ENCODE data around the gene ZSWIM6.
"Not testable (repeated sequence)": the region's sequence is repeated elsewhere in the genome, so short reads cannot be mapped to it uniquely, and the experiment has no call there.

Gene ZSWIM6

DNA sequence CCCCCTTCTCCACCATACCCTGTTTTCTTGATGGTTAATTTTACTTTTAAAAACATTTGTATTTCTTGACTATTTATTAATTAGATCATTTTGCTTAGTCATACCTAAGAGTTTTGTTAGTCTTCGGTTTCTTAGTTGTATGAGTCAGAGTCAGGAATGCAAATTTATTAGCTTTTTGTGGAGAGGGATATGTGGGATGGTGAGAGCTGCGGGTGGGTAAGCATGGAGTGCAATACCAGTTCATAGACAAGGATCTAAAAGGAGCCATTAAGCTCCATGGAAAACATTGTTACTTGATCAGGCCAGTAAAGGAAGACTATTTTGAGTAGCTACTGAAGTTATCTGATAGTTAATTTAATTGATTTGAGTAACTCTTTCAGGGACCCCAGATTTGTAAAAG, 77.5 kb downstream of the ZSWIM6 start:
- DNase-seq: no peak

DNA sequence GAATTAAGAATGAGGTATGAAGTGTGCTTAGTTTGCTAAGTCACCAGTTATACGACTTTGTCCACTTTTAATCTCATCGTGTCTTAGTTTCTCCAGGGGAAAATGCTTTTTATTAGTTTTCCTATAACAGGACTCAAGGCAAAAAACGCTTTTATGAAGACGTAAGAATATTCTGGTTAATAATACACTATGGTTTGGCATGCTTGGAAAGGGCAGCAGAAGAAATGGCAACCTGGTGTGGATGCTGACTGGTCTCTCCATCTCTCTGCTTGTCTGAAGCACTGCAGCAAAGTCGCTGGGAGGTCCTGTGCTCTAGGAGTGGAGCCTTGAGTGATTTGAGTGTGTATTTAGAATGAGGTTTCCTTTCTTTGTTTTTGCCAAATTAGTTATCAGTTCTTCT, 78.8 kb downstream of the ZSWIM6 start:
- DNase-seq: no peak

- DNase-seq: no peak
Observed at GRCh38 chr5:61412361-61412760, 80.3 kb downstream of the ZSWIM6 start.

GRCh38 chr5:61413205-61413604, 81.1 kb downstream of the ZSWIM6 start:
- not testable (repeated sequence) for DNase-seq

GRCh38 chr5:61414806-61415205, 82.7 kb downstream of the ZSWIM6 start:
- DNase-seq: no peak

DNA sequence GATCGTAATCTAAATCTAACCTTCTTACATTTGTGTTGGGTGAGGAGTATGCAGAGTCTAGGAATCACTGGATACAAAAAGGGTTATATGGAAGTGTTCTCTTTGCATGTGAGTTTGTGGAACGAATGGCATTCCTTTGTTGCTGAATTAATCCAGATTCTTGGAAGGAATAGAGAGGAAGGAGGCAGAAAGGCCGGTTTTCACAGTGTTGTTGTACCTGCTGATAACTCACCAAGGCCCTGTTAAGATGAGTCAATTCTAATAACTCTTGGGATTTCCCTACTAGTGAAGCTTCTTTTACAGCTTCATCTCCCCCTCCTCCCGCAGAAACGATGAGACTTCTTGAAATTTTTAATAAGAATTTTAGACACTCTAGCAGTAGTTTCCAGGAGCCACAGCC, 84.0 kb downstream of the ZSWIM6 start:
- DNase-seq: no peak

- no peak for DNase-seq
Observed at GRCh38 chr5:61416420-61416819, 84.4 kb downstream of the ZSWIM6 start.

GRCh38 chr5:61417340-61417739, 85.3 kb downstream of the ZSWIM6 start:
- DNase-seq: no peak

DNA sequence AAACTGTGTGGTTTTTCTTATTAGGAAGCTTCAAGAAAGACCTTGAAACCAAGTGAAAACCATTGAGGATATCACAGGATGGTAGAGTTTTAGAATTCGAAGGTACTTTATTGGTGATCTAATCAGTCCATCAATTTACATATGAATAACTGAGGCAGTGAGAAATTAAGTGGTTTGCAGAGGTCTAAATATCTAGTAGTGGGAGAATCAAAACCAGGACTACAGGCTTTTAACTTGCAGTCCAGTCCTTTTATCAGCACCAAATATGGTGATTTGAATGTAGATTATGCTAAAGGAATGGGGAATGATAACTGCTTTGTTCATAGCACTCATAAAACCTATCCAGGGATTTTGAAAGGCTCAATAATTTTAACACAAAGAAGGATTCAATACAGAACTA, 85.8 kb downstream of the ZSWIM6 start:
- DNase-seq: no peak

- DNase-seq: no peak
Observed at GRCh38 chr5:61419106-61419505, 87.0 kb downstream of the ZSWIM6 start.

- DNase-seq: no peak
Observed at GRCh38 chr5:61420016-61420415, 88.0 kb downstream of the ZSWIM6 start.

- DNase-seq: not testable (repeated sequence)
Observed at GRCh38 chr5:61421262-61421661, 89.2 kb downstream of the ZSWIM6 start.

DNA sequence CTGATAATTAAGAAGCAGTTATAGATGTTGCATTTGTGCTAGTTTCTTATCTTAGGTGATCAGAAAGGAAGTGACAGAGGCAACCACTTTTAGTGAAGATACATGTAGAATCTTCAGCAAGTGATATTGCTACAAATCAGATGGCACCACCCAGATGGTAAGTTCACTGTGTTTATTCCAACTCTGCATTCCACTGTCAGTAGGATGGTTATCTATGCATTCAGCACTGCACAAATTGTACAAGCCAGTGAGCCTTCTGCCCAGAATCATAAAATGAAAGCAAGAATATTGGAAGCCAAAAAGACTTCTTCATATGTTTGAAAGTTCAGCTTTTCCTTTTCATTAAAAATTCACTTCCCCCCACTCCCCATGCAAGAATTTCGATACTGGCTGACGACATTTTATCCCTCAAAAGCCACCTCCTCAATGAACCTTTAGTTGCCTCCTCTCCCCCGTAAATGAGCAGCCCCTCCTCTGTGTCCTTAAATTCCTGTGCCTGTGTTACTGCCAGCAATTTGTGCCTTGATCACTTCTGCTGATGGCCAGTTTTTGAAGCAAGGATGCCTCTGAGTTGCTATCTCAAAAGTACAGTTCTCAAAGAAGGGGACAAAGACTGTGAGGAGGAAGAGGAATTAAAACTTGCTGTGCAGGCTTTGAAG, 91.6 kb downstream of the ZSWIM6 start:
- DNase-seq: no peak

DNA sequence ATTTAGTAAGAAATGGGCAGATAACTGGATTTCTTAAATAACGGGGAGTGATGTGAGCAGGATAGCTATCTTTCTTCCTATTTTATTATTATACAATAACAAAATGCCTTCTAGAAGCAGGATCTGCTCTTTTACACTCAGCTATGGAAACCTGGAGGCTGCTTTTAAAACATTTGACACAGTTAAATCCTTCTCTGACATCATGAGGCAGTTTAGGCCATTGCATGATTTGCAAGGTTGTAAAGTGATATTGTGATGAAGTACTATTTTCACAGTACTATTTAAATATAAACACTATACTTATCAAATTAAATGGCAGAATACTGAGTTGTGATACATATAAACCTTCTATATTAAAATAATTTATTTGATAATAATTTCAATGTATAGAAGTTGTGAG, 93.9 kb downstream of the ZSWIM6 start:
- DNase-seq: no peak

DNA sequence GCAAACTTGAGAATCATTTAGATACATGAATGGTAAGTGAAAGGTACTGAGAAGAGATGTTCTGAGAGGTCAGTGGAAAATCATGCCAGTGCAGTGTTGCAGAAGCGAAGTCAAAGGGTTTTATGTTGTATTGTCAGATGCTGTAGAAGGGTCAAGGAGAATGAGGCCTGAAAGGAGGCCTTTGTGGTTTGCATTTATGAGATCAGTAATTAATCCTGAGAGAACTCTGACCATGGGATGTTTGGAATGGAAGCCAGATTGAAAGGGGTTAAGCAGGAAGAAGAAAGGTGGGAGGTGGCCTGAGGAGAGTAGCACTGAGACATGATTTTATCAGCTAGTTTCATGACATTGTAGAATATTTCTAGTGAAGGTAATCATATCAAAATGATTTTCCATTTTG, 97.8 kb downstream of the ZSWIM6 start:
- no peak for DNase-seq

- DNase-seq: no peak
Observed at GRCh38 chr5:61431923-61432620, 100.0 kb downstream of the ZSWIM6 start.

- no peak for DNase-seq
Observed at GRCh38 chr5:61435368-61435767, 103.3 kb downstream of the ZSWIM6 start.

DNA sequence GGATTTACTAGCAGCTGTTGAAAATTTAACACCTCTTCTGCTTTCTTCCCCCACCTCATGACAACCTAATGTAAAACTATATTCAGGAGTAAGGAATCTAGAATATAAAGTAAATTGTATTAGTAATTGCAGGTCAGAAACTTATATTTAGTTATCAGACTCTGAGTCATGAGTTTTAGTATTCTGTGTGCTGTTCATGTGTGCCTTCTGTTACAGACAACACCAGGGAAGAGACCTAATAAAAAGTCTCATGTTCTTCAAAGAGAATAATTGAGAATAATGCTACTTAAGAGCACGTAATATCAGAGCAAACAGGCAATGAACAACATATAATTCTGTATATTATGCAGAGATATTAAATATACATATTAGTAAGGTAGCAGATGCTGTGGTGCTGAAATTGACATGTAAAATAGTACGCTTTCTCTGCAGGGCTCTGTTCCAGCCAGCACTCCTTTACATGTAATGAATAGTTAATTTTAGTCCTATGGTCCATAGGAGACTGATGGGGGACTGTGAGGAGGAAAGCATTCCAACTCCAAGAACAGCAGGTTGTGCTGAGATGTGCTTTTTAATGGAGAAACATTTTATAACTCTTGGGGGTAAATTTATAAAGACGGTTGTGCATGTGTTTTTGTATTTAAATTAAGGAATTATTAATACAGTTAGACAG, 106.4 kb downstream of the ZSWIM6 start:
- no peak for DNase-seq

- no peak for DNase-seq
Observed at GRCh38 chr5:61440086-61440485, 108.0 kb downstream of the ZSWIM6 start.

DNA sequence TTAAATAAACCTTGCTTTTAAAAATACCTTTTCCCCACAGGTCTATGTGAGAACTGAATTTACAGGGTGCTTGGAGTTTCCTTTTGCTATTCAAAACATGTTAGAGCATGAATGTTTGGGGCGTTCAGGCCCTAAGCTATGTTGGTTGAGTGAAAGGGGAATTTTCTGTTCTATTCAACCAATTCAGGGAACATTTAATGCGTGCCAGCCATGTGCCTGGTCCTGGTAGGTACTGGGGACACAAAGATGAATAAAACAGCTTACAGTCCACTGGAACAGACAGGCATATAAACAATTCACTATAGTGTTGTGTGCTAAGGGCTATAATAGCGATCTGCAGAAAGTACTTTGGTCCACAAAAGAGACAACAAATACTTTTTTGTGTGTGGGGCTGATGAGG, 108.5 kb downstream of the ZSWIM6 start:
- no peak for DNase-seq

GRCh38 chr5:61441742-61442141, 109.7 kb downstream of the ZSWIM6 start:
- DNase-seq: no peak

GRCh38 chr5:61447780-61448495, 115.9 kb downstream of the ZSWIM6 start:
- no peak for DNase-seq

GRCh38 chr5:61449804-61450492, 117.9 kb downstream of the ZSWIM6 start:
- no peak for DNase-seq

Data from NCI-H510A (cell line).